Endothelial cell (in vitro differentiated cells): ENCODE measurements around the gene ELOA. TPM values are rescaled to one million over a fixed set of nuclear protein-coding genes. Genes with fewer than 3 reads are reported as not detected.
A peak's percentile ranks its signal among the peaks of the same experiment; 100 is the strongest.

Experiments used
- DNase-seq: peaks from one replicate; pipeline ENCODE4 v3.0.0; 2021; ENCODE audit warnings: low spot score
- H3K27ac Mint-ChIP-seq: one replicate; pipeline ENCODE4 v1.8.0; 2021; ENCODE audit warnings: mixed read lengths, inconsistent platforms; ENCODE audit not compliant: unreplicated experiment
- H3K27me3 Mint-ChIP-seq: one replicate; pipeline ENCODE4 v1.8.0; 2021; ENCODE audit warnings: mild to moderate bottlenecking, moderate library complexity, mixed read lengths, inconsistent platforms; ENCODE audit not compliant: unreplicated experiment
- H3K36me3 Mint-ChIP-seq: one replicate; pipeline ENCODE4 v1.8.0; 2021; ENCODE audit warnings: mild to moderate bottlenecking, low read depth, mixed read lengths, inconsistent platforms; ENCODE audit not compliant: unreplicated experiment
- H3K4me1 Mint-ChIP-seq: one replicate; pipeline ENCODE4 v1.8.0; 2021; ENCODE audit warnings: mild to moderate bottlenecking, mixed read lengths, inconsistent platforms; ENCODE audit not compliant: unreplicated experiment
- H3K4me3 Mint-ChIP-seq: one replicate; pipeline ENCODE4 v1.8.0; 2021; ENCODE audit warnings: mild to moderate bottlenecking, mixed read lengths, inconsistent platforms; ENCODE audit not compliant: unreplicated experiment
- H3K9me3 Mint-ChIP-seq: one replicate; pipeline ENCODE4 v1.8.0; 2021; ENCODE audit warnings: mixed read lengths, inconsistent platforms; ENCODE audit not compliant: unreplicated experiment
- long read RNA-seq: library from polyadenylated mRNA; unstranded; transcript quantifications from one replicate; pipeline ENCODE4 v2.0.0, GENCODE V29; 2020; ENCODE audit not compliant: unreplicated experiment
- total RNA-seq: library from RNA; stranded (reverse); fragmentation: NEBNext Ultra II Directional; extraction: Animal tissue kit (Norgen Biotek cat#: 25700); gene quantifications from one replicate; pipeline ENCODE4 v1.2.1, GENCODE V29; 2021; ENCODE audit not compliant: unreplicated experiment
- TF ChIP-seq, protein P1 (sequence below): fragments of 200-600 bp; sonication (generic); IDR thresholded peaks from one replicate; pipeline ENCODE4 v1.5.0; 2021; ENCODE audit warnings: antibody characterized with exemption; ENCODE audit not compliant: unreplicated experiment

ELOA gene, protein sequence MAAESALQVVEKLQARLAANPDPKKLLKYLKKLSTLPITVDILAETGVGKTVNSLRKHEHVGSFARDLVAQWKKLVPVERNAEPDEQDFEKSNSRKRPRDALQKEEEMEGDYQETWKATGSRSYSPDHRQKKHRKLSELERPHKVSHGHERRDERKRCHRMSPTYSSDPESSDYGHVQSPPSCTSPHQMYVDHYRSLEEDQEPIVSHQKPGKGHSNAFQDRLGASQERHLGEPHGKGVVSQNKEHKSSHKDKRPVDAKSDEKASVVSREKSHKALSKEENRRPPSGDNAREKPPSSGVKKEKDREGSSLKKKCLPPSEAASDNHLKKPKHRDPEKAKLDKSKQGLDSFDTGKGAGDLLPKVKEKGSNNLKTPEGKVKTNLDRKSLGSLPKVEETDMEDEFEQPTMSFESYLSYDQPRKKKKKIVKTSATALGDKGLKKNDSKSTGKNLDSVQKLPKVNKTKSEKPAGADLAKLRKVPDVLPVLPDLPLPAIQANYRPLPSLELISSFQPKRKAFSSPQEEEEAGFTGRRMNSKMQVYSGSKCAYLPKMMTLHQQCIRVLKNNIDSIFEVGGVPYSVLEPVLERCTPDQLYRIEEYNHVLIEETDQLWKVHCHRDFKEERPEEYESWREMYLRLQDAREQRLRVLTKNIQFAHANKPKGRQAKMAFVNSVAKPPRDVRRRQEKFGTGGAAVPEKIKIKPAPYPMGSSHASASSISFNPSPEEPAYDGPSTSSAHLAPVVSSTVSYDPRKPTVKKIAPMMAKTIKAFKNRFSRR
- 54.4 TPM for total RNA-seq
- long read RNA-seq, full-length matches to known transcripts = 12 of 38 reads
- long read RNA-seq, partial matches to known transcripts = 24 of 38 reads
- long read RNA-seq, other reads (novel, unspliced or antisense) = 2 of 38 reads

DNA sequence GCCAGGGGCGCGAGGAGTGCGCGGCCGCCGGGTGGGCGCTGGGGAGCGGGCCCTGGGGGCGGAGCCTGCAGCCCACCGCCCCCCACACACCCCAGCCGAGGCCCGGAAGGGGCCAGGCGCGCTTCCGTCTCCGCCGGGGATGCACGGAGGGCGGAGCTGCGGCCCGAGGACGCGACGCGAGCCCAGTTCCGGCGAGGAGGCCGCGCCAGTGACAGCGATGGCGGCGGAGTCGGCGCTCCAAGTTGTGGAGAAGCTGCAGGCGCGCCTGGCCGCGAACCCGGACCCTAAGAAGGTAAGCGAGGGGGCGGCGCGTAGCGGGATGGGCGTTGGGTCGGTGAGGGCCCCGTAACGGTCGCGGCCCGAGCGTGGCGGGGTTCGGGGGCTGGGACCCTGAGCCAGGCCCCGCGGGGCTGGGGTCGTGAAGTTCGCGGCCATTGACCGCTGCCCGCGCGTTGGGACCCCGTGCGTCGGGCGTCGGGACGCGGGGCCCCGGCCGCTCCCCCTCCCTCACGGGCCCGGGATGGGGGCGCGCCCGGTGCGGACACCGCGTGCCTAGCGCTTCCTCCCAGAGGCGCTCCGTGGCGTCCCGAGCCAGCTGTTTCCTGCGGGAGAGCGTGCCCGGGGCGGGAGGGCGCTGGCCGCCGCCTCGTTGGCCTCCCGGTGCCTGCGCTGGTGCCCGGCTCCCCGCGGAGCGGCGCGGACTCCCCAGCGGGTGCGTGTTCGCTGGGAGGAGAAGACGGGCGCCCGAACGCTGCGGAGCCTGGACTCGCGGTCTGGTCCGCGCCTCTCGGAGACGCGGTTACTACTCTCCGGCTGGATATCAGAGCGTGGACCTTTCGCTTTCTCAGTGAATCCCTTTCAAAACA lies at the start of gene ELOA:
Gene ELOA (plus strand): TSS at position 185 of the 866 bp plus-strand sequence. CDS start 33 bp downstream, at position 218.
- Mint-ChIP-seq H3K9me3 (no peaks in the 10 kb centered on the region), H3K27ac (peak within 1 kb of the TSS; percentile 80), H3K27me3 (peaks cover 13% of the 10 kb centered on the region), H3K36me3 (peaks cover 9% of the 10 kb centered on the region), H3K4me3 (peak within 1 kb of the TSS; percentile 96), H3K4me1 (peaks cover 24% of the 10 kb centered on the region)
- peak; percentile 71 for DNase-seq
- TF ChIP-seq, protein P1, sequence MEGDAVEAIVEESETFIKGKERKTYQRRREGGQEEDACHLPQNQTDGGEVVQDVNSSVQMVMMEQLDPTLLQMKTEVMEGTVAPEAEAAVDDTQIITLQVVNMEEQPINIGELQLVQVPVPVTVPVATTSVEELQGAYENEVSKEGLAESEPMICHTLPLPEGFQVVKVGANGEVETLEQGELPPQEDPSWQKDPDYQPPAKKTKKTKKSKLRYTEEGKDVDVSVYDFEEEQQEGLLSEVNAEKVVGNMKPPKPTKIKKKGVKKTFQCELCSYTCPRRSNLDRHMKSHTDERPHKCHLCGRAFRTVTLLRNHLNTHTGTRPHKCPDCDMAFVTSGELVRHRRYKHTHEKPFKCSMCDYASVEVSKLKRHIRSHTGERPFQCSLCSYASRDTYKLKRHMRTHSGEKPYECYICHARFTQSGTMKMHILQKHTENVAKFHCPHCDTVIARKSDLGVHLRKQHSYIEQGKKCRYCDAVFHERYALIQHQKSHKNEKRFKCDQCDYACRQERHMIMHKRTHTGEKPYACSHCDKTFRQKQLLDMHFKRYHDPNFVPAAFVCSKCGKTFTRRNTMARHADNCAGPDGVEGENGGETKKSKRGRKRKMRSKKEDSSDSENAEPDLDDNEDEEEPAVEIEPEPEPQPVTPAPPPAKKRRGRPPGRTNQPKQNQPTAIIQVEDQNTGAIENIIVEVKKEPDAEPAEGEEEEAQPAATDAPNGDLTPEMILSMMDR = no peak

GRCh38 chr1:23693599-23693998 lies 49.7 kb upstream of the ELOA start:
- TF ChIP-seq, protein P1 = no peak
- peak overlapping the region; percentile 94 for H3K4me3 Mint-ChIP-seq
- peak overlapping the region; percentile 50 for H3K27ac Mint-ChIP-seq
- peaks cover 1% of the 10 kb centered on the region for H3K27me3 Mint-ChIP-seq
- H3K4me1 Mint-ChIP-seq = peaks cover 40% of the 10 kb centered on the region
- DNase-seq = no peak
- H3K9me3 Mint-ChIP-seq = no peaks in the 10 kb centered on the region
- peaks cover 45% of the 10 kb centered on the region for H3K36me3 Mint-ChIP-seq

GRCh38 chr1:23694371-23694770 lies 48.9 kb upstream of the ELOA start:
- Mint-ChIP-seq H3K27ac (peak overlapping the region; percentile 65), H3K4me1 (peaks cover 40% of the 10 kb centered on the region), H3K4me3 (peak overlapping the region; percentile 85), H3K9me3 (no peaks in the 10 kb centered on the region), H3K36me3 (peaks cover 45% of the 10 kb centered on the region), H3K27me3 (peaks cover 1% of the 10 kb centered on the region)
- no peak for DNase-seq
- TF ChIP-seq, protein P1 = no peak

- Mint-ChIP-seq H3K4me3 (no peak overlapping the region), H3K27me3 (peaks cover 1% of the 10 kb centered on the region), H3K27ac (no peak overlapping the region), H3K4me1 (peaks cover 40% of the 10 kb centered on the region), H3K9me3 (no peaks in the 10 kb centered on the region), H3K36me3 (peaks cover 54% of the 10 kb centered on the region)
- no peak for DNase-seq
- TF ChIP-seq, protein P1 = no peak
These were observed 47.6 kb upstream of the ELOA start for GRCh38 chr1:23695667-23696066.
